Stimulated activated naive CD8-positive, alpha-beta T cell treated with anti-CD3 and anti-CD28 coated beads, Interleukin-15, Interleukin-2, amounts not matched to agents 100 U/mL and 50 U/mL, for 24 hours (primary cell): ENCODE data around the gene JARID2.

Experiments
- ATAC-seq: fragments of 150-1000 bp; cut with Tn5 transposase; one replicate; pipeline ENCODE4 v1.10.0; 2021
- DNase-seq: peaks from one replicate; pipeline ENCODE4 v3.0.0; 2021

Gene JARID2

DNA sequence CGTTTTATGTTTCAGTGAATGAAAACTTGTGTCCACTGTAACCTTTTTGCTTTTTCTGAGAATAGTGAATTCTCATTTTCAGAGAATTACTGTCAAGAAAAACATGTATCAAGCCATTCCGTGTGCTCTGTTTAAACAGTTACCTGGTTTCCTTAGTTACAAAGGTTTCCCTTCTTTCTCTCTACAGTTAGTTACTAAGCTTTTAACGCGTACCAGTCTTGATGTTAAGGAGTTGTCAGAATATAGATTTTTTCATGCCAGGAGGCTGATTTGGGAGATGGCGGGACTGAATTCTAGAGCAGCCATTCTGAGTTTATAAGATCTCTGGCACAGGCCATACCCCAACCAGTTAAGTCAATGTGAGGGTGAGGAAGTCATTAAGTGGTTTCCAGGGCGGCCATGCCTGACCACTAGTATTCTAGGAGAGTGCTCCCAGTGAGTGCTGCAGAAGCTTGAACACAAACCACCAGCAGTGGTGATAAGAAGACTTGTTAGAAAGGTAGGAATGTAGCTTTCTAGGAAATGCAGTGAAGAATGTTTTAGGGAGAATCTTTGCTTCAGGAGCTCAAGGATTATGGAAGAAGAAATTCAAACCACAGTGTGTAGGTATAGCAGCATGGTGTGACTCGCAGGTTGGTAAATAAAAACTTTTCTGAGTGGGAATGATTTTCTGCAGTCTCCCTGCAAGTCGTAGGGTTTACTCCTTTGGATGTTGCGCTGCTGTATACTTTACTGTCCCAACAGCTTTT is 112.9 kb downstream of the JARID2 start:
- DNase-seq (no peak), ATAC-seq (no peak)

DNA sequence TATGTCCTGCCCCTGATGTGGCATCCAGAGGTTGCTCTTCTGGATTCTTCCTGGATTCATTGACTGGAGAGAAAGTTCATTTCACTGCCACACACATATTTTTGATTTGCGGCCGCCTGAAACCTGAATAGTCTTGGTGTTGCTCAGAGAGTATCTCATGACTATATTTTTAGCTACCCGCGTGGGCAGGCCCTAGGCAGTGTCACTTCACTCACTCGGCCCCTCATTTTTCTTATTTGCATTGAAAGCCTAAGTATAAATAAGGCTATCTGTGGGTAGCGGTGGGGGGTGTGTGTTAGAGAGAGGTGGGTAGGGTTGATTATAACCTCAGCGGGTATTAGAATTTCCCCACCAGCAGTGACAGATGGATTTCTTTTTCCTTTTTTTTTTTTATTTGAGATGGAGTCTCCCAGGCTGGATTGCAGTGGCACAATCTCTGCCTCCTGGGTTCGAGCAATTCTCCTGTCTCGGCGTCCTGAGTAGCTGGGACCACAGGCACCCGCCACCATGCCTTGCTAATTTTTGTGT is 113.5 kb downstream of the JARID2 start:
- ATAC-seq (no peak), DNase-seq (no peak)

DNA sequence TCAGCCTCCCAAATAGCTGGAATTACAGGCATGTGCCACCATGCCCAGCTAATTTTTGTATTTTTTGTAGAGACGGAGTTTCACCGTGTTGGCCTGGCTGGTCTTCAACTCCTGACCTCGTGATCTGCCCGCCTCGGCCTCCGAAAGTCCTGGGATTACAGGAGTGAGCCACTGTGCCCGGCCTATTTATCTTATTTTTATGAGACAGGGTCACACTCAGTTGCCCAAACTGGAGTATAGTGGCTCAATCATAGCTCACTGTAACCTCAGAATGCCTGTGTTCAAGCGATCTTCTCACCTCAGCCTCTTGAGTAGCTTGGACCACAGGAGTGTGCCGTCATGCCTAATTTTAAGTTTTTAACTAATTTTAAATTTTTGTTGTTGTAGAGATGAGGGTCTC is 114.4 kb downstream of the JARID2 start:
- DNase-seq (no peak), ATAC-seq (no peak)

DNA sequence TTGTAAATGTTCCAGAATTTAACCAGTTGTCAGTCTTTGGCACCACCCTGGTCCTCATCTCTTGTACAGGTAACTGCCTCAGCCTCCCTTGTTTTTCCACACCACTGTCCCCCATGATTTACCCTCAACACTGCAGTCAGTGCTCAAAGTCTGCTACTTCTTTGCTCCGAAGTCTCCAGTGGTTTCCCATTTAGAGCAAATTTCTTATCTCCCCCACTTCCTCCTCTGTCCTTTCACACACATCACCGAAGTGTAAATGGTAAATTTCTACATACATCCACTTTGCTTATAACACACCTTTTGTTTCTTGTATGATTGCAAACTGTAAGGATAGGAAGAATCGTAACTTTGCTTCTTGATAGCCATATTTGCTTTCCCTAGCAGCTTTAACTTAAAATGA is 115.3 kb downstream of the JARID2 start:
- no peak for DNase-seq
- ATAC-seq, result no peak

DNA sequence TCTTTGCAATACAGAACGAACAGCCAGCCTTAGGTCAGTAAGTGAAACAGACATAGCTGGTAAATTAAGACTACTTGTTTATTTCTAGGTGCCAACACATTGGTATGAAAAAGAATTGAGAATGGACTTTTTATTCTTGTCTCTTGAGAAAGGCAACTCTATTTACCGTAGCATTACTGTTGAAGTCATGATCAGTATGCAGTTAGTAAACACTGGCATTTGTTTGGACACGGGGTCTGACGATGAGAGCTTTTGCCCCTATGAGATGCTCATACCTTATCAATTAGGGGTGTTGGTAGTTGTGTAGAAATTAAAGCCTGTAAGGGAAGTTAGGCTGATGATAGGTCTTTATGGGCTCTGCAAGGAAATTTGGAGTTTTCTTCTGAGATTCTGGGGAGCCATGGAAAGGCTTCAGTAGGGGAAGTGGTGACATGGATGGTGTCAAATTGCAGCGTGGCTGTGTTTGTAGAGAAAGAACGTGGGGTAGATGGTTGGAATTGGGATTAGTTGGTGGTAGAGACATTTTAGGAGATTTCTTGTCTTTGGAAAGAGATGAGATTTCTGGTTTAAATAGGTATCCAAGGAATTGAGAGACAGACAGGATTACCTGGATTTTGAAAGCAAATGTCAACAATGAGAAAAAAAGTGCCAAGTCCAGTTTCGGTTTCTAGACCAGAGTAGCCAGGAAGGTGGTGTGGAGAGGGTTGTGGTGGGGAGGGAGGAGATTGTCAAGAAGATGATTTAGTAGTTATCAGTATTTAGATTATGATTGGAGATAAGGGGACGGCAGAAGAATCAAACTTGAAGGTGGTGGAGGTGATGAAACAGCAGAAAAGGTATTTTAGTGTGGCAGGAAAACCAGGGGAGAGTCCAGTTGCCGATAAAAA is 116.6 kb downstream of the JARID2 start:
- no peak for DNase-seq
- no peak for ATAC-seq

DNA sequence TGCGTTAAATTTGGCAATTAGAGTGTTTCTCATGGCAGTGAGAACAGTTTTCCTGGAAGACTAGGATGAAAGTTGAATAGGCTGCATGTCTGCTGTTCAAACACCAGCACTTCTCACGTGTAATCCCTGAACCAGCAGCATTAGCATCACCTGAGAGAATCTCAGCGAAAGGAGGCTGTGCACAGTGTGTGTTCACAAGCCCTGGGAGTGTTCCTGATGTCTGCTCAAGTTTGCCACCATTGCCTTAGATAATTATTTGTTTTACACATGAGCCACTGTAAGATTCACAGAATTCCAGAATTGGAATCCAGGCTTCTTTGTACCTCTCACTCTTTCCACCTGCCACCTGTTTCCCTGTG is 117.3 kb downstream of the JARID2 start:
- no peak for ATAC-seq

DNA sequence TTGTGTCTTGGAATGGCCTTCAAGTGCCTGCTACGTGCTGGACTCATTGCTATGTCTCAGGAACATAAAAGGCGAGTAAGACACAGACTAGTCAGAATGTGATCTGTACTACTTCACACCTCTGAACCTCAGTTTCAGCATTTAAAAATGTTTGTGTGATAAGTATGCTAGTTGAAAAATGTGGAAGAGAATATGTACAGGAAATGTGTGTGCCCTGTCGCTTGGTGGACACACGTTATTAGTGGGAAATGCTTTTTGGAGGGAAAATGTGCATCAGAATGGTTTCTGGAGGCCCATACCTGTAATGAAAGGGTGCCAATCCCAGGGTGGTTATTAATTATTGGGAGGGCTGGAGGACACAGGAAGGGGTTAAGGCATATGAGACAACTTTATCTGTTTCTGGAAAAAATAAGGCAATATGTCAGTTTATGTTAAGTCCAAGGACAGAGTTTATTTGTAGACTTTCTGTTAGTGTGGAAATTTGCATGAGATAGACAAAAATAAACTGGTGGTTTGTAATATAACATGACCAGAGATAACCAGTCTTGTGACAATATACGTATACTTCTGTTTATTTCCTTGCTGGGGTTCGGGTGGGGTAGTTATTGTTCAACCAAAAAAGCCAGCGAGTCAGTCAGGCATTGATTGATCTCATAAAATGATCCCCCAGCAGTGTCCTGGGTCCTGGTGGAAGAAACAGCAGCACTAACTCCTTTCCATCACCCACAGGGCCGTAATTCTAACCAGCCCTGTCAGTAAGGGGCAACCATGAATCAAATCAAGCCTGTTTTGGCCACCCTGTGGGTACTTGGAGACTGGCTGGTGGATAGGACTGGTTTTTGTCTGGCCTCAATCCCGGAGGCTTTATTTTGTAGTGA is 117.9 kb downstream of the JARID2 start:
- peak; percentile 77 for ATAC-seq

More for the DNA sequence above, 117.3 kb downstream of the JARID2 start:
- DNase-seq, result no peak

DNA sequence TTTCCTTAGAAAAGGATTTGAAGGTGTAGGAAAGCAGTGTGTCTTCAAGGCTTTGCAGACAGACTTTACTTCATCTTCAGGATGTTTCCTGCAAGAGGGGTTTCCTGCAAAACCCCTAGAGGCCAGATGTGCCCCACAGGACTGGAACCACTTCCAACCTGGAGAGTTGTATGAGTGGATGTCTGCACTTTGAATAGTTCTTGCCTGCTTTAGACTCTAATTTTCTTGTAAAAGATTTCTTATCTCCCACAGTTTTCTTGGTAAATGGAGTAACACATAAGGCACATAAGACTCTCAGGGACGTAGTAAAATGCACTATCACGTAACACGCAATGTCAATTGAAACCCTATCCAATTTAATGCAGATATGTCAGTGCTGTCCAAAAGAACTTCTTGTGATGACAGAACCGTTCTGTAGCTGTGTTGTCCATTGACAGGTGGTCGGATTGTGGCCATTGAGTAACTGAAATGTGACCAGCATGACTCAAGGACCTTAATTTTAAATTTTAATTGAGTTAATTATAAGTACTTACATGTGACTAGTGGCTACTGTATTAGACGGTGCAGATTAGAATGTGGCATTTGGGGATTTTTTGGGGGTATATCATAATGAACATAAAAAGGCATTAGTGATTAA is 118.7 kb downstream of the JARID2 start:
- DNase-seq (no peak), ATAC-seq (no peak)

More for the DNA sequence above, 117.9 kb downstream of the JARID2 start:
- no peak for DNase-seq

DNA sequence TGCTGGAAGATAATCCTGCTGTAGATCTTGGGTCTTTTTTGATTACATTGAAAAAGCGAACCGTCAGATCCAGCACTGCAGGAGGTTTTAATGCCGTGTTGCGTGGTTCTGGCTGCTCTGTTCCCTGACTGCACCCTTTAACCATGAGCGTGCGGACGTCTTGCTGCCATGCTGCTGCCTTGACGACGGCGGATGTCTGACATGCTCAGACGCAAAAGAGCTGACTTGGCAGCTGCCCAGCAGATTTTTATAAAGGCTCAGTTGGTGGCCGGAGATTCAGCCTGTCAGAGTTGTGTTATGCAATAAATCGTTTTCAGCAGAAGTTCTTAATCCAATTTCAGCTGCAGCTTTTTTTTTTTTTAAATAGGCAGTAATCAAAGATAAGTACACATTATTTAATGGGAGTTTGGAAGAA is 119.4 kb downstream of the JARID2 start:
- ATAC-seq, result peak; percentile 64
- DNase-seq, result peak; percentile 57

DNA sequence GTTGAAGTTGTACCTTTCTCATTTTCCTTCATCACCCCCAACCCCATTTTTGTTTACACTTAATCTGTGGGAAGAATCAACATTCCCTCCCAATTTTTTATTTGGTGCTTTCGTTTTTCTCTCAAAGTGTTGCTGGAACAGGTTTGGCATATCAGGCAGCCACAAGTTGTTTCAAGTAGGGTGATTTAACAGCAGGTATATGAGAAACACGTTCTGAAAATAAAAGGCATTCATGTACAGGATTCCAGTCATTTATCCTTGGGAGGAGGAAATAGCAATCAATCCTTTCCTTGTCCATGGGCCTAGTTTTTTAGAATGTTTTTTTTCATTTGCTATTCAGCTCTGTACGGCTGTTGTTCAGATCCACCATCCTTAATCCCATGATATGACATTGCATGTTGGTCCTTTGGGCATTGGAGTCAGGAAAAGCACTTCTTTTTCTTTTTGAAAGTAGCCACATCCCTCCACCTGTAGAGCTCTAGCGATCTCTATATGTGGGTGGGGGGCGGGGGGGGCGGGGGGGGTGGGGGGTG is 120.2 kb downstream of the JARID2 start:
- ATAC-seq (no peak), DNase-seq (no peak)

DNA sequence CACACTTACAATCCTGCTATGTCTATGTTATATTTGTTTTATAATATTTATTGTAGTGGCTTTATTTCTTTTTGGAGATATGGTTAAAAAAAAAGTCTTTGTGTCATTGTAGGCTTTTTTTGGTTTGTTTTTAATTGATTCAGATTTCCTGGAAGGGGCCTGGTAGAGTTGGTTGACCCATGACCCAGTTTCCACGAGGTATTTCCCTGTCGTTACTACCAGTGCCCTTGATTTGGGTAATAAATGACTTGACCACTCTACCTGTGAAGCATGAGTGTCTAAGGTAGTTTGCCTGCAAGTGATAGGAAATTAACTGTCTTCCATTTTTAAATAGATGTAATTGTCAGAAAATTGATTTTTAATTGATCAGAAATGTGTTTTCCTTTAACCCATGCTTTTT is 121.0 kb downstream of the JARID2 start:
- ATAC-seq, result no peak

DNA sequence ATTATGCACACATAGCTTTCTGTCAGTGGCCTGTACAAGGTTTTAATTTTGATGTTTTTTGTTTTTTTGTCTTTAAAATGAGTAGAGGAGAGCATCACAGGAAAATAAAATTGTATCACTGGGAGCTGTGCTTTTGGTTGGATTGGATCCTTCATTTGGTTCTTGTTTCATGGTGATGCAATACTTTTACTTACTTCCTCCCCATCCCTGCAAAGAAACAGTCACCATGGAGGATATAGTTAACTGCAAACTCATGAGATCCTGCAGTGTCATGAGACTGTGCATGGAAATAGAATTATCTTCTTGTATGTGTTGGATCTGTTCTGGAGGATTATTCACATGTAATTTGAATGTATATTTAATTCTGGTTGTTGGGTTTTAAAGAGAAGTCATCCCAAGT is 122.3 kb downstream of the JARID2 start:
- ATAC-seq (no peak), DNase-seq (no peak)

More for the DNA sequence above, 121.0 kb downstream of the JARID2 start:
- DNase-seq, result no peak

DNA sequence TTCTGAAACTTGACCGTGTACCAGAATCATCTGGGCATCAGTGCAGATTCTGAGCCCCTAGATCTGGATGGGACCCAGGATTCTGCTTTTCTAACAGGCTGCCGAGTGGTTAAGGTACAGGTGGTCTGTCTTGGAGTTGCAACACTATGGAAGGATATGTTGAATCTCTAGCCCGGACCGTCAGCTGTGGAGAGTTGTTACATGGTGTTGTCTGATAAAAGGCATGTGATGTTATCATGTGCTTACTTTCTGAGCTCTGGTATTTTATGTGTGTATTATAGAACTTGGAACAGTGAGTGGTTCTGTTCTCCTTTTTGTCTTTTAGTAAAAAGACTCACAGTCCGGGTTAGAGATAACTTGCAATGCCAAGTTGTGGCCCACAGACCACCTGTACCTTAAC is 123.0 kb downstream of the JARID2 start:
- DNase-seq (no peak), ATAC-seq (no peak)

DNA sequence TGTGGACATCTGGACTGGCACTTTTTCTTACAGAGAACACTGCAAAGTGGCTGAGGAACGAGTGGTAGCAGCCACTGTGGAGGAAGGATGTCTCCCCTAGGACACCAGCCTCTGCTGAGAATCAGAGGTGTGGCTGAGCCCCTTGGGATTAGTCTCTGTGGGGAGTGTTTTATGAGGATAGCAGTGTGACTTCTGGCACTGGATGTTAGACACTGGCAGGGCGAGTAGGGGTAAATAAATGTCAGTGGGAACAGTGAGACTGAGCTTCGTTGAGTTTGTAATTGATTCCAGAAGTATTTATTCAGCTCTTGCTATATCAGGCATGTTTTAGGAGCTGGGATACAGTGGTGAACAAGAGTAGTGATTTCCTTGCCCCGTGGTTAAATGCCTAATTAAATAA is 124.0 kb downstream of the JARID2 start:
- DNase-seq (no peak), ATAC-seq (no peak)

DNA sequence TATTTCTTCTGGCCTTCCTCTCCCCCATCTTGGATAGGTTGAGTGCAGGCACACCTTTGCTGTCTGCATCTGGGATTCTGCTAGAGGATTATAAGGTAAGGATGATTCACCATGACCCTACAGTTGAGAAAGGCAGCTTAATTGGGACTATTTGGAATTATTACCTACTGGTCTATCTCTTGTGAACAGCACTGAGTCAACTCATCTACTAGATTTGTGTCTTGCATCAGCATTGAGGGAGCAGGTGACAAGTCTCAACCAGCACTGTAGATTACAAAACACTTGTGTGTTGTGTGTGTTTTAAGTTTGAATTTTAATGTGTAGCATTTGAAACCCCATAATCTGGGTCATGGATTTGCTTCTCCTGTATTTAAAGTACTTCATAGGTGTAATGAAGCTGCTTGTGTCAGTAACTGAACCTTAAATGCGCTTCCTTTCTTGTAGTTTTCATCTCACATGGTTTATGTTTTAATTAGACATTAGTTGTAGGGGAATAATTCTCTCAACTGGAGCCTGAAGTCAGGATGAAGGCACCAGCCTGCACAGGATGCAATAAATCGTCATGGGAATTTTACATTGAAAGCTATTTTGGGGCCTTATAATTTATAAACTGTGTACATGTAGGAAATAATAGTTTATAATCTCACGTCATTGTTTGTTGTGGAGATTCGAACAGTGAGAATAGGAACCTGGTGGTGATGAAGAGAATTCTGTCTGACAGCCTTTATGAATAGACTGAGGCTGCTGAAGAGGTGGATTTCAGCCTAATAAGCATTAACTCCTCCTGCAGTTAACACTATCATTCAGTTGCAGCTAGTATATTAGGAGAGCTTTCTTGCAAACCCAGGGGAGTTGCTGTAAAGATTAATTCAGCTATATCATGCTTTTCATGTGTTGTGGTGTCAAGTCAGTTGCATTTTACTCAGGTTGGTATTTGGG is 125.1 kb downstream of the JARID2 start:
- ATAC-seq, result no peak
- DNase-seq, result no peak

DNA sequence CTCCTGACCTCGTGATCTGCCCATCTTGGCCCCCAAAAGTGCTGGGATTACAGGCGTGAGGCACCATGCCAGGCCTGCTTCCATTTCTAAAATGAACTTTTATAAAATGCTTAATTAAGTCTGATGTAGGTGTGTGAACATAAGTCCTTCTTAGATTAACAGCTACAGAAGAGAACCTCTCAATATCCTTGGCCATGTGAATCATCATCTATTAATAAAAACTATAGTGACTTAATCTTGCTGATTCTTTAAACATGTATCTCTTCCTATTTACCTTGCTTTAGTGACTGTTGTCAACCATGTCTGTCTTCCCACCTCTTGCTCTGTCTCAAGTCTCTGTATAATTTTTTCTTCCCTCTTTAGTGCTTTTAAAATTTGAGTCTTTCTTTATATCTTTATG is 127.1 kb downstream of the JARID2 start:
- DNase-seq, result no peak
- no peak for ATAC-seq

DNA sequence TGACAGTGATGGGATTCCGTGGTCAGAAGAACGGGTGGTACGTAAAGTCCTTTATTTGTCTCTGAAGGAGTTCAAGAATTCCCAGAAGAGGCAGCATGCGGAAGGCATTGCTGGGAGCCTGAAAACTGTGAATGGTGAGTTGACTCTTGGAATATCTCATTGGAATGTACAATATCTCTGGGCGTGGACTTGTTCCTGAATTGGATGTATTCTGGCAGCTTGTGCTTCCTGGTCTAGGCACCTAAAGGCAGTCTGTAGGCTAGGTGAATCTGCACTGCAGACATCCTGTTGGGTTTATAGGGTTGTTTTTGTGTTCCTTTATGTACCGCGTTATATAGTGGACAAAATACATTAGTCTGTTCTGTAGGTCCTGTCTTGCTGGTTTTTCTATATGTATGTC is 128.2 kb downstream of the JARID2 start:
- ATAC-seq, result no peak
- DNase-seq, result no peak

DNA sequence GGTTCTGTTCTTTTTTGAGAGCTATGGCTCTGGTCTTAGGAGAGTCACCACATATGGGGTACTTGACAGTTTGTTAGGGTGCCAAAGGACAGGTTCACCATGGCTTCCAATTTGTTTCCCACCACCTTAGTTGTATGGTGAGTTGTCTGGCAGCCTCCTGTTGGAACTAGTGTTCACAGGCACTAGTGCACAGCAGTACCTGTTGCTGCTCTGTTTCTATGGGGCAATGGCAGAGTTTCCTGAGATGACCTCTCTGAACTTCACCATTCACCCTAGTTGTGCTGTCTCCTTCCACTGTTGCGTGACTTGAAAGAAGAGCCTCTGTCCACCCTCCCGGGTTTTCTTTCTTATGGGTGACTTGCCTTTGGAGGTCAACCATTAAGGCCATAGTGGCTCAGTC is 129.1 kb downstream of the JARID2 start:
- no peak for DNase-seq
- no peak for ATAC-seq

DNA sequence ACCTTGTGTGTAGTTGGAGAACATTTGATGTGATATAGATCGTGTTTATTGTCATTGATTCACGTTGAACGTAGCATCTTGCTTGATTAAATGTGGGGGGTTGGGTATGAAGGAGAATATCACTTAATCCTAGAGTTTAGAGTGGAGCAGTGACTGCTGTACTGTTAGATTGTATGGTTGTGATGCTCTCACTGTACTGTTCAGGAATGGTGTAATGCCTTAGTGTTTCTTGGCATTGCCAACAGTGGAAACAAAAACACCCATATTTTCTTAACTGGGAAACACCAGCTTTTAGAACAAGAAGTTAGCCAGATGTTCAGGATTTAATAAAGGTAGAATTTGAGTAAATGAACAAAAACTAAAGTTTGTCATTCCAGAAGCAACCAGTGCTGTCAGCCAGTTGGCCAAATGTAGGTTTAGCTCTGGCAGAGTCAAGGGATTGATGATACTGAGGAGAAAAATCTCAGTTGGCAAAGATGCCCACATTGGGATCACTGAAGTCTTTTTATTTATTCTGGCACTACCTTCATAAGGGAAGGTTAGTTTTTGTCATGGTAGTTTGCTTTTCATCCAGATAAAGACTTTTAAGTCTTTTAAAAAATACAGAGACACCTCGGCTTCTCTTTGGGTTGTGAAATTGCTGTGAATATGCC is 129.9 kb downstream of the JARID2 start:
- no peak for DNase-seq
- no peak for ATAC-seq
